CD4-positive, alpha-beta T cell treated with Interferon alpha-2 for 1 hour (primary cell): Measurements from ENCODE around the gene CDC14A.
A peak's percentile ranks its signal among the peaks of the same experiment; 100 is the strongest.
"Not testable (repeated sequence)": the region's sequence is repeated elsewhere in the genome, so short reads cannot be mapped to it uniquely, and the experiment has no call there.

Source experiments
- DNase-seq, 2 donors: peaks; one replicate each; pipeline ENCODE4 v3.0.0-alpha.2; 2020 to 2022

The CDC14A gene

GRCh38 chr1:100363831-100364230 lies 11.5 kb downstream of the CDC14A start:
- no peak for DNase-seq

DNA sequence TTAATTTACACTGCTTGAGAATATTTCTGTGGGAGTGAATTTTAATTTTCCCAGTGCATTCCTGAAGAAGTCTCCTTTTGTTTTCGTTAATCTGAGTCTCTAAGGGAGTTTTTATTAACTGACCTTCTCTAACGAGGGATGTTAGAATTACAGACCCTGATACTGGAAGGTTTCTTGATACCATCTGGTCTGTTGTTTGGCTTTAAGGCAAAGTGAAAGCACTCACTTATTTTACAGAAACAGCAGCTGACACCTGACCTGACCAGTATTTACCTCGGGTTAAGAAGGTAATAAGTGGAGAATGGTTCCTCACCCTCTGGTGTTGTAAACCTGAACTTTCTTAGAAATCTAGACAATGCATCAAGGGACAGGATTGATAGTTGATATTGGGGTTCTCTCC lies 12.4 kb downstream of the CDC14A start:
- DNase-seq, result no peak

DNA sequence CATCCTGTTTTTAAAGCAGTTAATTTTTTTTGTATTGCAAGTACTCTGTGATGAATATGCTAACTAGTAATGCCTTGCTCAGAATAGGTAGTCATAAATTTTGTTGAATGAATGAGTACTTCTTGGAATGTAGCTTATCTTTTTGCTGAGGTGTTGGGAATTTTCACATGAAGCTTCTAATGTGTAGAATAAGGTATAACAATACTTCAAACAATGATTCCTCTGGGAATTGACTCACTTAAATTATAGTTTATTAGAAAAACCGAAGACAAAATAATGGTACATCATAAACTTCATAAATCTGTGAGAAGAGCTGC lies 13.9 kb downstream of the CDC14A start:
- no peak for DNase-seq

DNA sequence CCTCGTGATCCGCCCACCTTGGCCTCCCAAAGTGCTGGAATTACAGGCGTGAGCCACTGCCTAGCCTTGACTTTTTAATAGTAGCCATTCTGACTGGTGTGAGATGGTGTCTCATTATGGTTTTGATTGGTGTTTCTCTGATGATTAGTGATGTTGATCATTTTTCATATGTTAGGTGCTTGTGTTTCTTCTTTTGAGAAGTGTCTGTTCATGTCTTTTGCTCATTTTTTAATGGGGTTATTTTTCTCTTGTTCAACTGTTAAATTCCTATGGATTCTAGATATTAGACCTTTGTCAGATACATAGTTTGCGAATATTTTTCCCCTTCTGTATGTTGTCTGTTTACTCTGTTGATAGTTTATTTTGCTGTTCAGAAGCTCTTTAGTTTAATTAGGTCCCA lies 17.0 kb downstream of the CDC14A start:
- DNase-seq, result not testable (repeated sequence)

GRCh38 chr1:100373953-100374352 lies 21.6 kb downstream of the CDC14A start:
- DNase-seq, result not testable (repeated sequence)

DNA sequence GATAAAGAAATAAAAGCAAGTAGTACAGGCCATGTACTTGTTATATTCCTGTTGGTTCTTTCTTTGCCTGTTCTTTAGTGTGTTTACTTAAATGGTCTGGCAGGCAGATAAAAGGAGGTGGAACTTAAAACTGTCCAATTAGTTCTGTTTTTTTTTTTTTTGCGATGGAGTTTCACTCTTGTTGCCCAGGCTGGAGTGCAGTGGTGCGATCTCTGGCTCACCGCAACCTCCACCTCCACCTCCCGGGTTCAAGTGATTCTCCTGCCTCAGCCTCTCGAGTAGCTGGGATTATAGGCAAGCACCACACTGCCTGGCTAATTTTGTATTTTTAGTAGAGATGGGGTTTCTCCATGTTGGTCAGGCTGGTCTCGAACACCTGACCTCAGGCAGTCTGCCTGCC lies 24.6 kb downstream of the CDC14A start:
- DNase-seq, result not testable (repeated sequence)

- no peak for DNase-seq
Observed at GRCh38 chr1:100377590-100378361, 25.5 kb downstream of the CDC14A start.

DNA sequence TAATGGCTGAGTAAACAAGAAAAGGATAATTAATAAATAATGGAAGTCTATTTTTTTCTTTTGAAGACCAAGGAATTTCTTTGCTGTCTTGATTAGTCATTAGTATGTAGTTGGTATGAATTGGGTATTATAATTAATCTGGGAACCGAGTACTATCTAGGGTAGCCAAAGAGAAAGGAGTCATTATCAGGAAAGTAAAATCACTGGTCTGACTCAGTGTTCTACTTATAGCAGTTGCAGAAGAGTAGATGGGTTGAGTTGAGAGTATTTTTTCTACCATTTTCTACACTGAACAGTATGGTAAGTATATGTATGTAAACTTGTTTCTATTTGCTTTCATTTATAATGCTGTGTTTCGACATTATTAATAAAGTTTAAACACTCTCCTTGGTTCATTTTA lies 26.6 kb downstream of the CDC14A start:
- DNase-seq, result no peak

DNA sequence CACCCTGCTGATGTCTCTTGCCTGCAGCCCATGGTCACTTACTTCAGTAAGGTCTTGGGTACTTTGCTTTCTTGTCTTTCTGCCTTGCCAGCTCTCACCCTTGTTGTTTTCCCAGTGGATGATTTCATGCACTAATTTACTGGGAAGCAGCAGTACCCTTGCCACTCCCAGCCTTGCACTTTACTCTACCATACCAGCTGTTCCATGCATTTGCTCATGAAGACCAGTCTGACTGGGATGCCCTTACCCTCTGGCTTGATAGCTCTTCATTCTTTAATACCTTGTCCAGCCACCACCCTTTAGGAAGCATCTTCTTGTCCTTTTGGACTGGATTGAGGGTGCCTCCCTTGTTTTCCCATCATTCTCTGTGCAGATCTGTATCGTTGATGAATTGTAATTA lies 28.3 kb downstream of the CDC14A start:
- DNase-seq, result no peak

DNA sequence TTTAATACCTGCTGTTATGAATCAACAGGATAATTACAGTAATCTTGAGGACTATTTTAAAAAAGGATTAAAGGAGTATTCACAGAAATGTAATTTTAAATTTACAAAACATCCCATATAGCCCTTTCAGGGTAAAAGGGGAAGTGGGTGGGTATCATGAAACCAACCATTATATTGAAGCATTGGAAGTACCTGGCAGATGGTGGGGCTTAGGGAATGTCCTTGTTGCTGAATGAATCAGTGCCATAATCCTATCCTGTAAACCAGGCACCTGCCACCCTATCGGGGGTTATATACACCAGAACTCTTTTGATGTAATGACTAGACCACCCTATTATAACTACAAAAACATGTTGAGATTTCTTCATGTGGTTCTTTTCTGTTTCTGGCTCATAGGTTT lies 30.4 kb downstream of the CDC14A start:
- no peak for DNase-seq

DNA sequence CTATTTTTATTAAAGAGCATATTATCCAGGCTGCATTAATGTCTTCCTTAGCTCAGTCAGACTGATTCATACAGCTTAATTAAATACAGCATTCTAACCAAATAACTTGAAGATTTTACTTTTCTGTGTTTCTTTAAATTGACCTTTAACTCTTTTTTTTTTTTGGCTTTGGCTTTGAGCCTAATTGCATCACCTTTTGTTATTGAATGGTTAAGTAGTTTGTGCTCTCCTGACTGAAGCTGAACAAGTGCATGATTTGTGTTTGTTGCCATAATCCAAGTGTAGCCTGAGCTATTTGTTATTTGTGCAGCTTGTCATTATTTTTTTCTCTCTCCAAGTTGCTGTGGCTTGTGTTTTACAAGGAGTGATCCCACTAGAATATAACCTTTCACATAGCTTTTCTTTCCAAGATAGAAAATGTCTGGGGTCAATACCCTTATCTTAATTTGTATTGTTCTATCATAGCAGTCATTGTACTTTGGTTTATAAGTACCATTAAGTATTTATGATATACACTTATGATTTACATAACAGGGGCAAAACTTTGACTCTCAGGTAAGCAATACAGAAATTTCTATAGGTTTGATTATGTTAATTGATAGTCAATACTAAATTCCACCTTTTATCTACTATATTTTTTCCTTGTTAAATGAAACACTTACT lies 31.6 kb downstream of the CDC14A start:
- DNase-seq, result no peak

GRCh38 chr1:100387209-100387608 lies 34.9 kb downstream of the CDC14A start:
- DNase-seq, result peak in 1 of 2 donors; percentile 50

GRCh38 chr1:100387657-100388350 lies 35.5 kb downstream of the CDC14A start:
- DNase-seq, result peak in 1 of 2 donors; percentile 53

- peak in 1 of 2 donors; percentile 46 for DNase-seq
Observed at GRCh38 chr1:100390531-100390930, 38.2 kb downstream of the CDC14A start.

DNA sequence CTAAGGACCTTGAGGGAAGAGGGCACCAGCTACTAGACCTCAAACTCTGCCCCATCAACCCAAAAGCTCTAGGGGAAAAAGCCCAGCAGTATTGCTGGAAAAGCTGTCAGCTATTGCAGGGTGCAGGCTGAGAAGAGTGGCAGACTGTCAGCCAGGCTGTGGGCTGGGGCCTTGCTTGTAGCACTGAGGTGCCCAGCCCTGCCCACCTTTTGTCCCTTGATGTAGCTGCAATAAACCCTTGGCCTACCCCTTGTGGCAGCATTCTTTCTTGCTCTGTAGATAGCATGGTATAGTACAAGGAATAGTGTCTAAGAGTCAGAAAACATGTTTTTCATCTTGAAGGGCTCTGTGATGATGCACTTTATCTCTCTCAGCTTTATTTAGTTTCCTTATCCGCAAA lies 39.4 kb downstream of the CDC14A start:
- DNase-seq, result peak; percentile 35 to 57

DNA sequence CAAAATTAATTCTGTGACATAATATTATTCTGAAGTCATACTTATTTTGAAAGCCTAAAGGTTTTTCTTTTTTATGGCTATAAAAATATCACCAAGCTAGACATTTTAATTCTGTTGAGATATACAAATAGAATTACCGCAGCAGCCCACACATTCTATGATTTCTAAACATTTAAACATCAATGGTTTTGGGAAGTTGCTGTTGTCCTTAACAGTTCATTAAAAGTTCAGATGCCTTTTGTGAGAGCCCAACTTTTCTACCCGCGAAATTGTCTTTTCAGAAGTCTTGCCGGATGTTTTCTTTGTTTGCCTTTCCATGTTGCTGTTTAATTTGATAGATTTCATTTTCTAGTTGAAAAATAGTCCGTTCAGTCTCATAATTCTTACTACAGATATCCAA lies 40.5 kb downstream of the CDC14A start:
- DNase-seq, result no peak

GRCh38 chr1:100394285-100394684 lies 42.0 kb downstream of the CDC14A start:
- DNase-seq, result peak in 1 of 2 donors; percentile 44

- no peak for DNase-seq
Observed at GRCh38 chr1:100395913-100396312, 43.6 kb downstream of the CDC14A start.

DNA sequence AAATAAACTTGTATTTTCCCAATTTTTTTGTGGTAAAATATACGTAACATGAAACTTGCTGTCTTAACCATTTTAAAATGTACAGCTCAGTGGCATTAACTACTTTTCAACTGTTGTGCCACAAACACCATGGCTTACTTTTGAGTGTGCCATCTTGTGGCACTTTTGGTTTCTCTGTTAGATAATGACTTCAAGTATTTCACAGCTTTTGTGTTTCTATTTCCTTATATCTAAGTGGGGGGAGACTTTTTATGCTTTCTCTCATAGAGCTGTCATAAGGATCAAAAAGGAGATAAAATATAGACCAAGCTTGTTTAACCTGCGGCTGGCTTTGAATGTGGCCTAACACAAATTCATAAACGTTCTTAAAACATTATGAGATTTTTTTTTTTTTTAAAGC lies 44.3 kb downstream of the CDC14A start:
- peak; percentile 37 to 80 for DNase-seq

GRCh38 chr1:100397681-100398080 lies 45.4 kb downstream of the CDC14A start:
- no peak for DNase-seq

DNA sequence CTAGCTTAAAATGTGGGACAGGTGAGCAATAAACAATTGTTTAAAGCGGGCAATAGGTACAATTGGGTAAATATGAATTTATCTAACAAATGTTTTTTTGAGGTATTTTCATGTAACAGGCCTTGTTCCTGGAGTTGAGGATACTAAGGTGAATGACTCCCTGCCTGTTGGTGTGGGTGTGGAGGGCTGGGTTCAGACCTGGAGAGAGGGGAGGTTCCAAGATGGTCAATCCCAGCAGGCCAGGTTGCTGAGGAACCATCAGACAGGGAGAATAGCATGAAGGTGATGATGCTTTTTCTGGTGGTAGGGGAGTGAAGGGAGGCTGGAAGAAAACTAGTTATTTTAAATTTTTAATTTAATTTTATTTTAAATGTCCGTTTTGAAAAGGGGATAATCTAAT lies 46.3 kb downstream of the CDC14A start:
- no peak for DNase-seq

GRCh38 chr1:100400404-100400803 lies 48.1 kb downstream of the CDC14A start:
- DNase-seq, result peak; percentile 75 to 88

DNA sequence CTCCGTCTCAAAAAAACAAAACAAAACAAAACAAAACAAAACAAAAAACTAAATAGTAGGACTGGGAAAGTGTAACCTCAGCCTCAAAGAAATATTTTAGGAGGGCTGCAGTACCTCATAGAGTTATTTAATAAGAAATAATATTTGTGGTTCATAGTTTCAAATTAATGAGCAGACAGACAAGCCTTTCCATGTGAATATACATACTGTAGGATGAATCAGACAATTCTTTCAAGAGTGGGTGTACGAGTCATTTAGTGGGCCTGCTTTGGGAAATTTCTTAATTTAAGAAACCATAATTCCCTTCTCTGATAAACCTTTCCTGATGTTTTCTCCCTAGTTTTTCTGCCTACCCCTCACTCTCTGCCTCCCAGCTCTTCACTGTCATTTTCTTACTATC lies 52.5 kb downstream of the CDC14A start:
- no peak for DNase-seq

- peak in 1 of 2 donors; percentile 44 for DNase-seq
Observed at GRCh38 chr1:100405902-100406301, 53.6 kb downstream of the CDC14A start.
